ENCODE measurements around the gene C4orf33. TPM values are rescaled to one million over a fixed set of nuclear protein-coding genes. Genes with fewer than 3 reads are reported as not detected.

C4orf33 gene
- total and polyA plus RNA-seq, 8 donors = 4.5 to 27.5 (median 13.3) TPM; not detected in 1

DNA sequence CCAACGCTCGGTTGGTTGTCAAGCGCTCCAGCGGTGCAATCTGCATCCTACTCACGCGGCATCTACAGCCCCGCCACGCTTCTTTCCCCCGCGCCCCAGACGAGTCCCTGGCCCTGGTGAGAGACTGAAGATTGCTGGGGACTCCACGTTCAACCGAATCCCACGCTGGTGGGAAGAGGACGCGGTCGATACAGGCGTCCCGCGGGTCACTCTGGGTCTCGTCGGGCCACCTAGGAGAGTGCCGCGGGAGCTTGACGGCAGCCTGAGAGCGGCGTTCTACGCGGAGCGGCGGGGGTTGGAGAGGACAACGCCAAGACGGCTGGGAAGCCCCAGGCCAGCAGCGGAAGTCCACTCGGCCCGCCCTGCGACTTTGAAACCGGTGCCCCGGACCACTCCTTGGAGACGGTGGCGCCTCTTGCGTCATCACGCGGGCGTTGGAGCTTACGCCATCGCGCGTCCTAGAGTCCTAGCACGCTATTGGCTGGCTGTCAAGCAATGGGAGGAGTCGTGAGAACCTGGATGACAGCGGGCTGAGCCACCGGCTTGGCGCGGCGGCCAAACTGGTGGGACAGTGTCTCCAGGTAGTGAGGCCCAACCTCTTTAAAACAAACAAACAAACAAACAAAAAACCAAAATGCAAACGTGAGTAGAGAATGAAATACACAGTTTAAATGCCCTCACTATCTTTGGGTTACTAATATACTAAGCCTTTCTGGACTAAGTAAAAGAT is 2.6 kb upstream of the C4orf33 start, which contains the start of gene SCLT1:
Gene SCLT1, minus strand, starts transcription at position 349 of the 730 bp plus-strand sequence. CDS start 436 bp downstream, outside the sequence.
- intact Hi-C loops (cut with DNase I; ENCODE audit: low total_unique reads) = no loop called here

DNA sequence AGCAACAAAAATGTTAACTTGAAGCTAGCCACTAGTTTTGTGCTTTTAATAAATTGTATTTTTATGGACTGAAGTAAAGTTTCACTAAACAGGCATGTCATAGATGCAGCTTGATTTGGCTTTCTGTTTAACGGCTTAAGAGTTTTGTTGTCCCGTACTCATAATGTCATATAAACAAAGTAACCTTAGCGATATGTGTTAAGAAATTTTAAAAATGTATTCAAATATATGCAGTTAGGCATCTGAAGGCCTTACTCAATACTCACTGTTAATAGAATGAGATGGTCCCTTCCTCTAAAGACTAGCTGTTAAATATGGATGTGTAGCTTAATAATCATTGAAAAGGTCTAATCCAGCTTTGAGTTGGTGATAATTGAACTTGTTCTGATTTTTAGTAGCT is 1.6 kb upstream of the C4orf33 start:
- H3K4me1 ChIP-seq = peaks cover 14 to 53% (median 30%) of the 10 kb centered on the region in 4 donors
- 68 to 73% (median 73%) methylated on average over 3 of the region's 3 CpGs for WGBS, 5 donors
- no peaks in the 10 kb centered on the region for H3K9me3 ChIP-seq
- TF ChIP-seq POLR2A (IDR thresholded peaks at IDR 0.05) = no peak
- H3K27ac ChIP-seq = peak overlapping the region in 4 of 5 donors; percentile 98 to 99 (median 98)
- intact Hi-C loops (cut with DNase I; ENCODE audit: low total_unique reads) = no loop called here
- no peaks in the 10 kb centered on the region for H3K27me3 ChIP-seq
- H3K4me3 ChIP-seq = peak overlapping the region; percentile 62 to 85 (median 72)
- DNase-seq = no peak
- H3K36me3 ChIP-seq = no peaks in the 10 kb centered on the region

More for the DNA sequence above, 2.6 kb upstream of the C4orf33 start, which contains the start of gene SCLT1:
- Histone ChIP-seq H3K36me3 (no peaks in the 10 kb centered on the region), H3K27me3 (no peaks in the 10 kb centered on the region), H3K9me3 (no peaks in the 10 kb centered on the region), H3K27ac (peak within 1 kb of the TSS; percentile 97 to 99 (median 98)), H3K4me1 (peaks cover 14 to 53% (median 28%) of the 10 kb centered on the region in 4 donors), H3K4me3 (peak within 1 kb of the TSS; percentile 62 to 85 (median 72))
- TF ChIP-seq POLR2A (IDR thresholded peaks at IDR 0.05) (peak in 2 of 4 donors; percentile 38 to 88), POLR2AphosphoS5 (IDR thresholded peaks at IDR 0.05) (peak; percentile 88 to 96 (median 94)), EP300 (IDR thresholded peaks at IDR 0.05) (no peak)
- 0 to 2% (median 0%) methylated on average over 22 to 57 of the region's 57 CpGs for WGBS, 5 donors
- DNase-seq = peak; percentile 99 to 100

DNA sequence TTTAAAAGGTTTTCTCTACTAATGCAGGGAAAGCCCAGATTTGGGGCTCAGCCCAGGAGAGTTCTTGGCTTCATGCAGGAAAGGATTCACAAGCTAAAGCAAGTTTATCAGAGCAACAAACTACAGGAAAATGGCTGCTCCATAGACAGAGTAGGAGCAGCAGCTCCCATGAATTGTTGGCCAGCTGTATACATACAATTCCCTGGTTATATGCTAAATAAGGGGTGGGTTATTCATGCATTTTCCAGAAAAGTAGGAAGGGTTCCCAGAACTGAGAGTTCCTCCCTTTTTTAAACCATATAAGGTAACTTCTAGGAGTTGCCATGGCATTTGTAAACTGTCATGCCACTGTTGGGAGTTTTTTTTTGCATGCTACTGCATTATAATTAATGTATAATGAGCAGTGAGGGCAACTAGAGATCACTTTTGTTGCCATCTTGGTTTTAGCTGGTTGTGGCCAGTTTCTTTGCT is 2.6 kb downstream of the C4orf33 start:
- Histone ChIP-seq H3K4me3 (no peak overlapping the region), H3K27me3 (no peaks in the 10 kb centered on the region), H3K36me3 (peaks cover 0 to 9% (median 7%) of the 10 kb centered on the region in 4 donors), H3K27ac (no peak overlapping the region), H3K9me3 (no peaks in the 10 kb centered on the region), H3K4me1 (peaks cover 0 to 31% (median 15%) of the 10 kb centered on the region in 4 donors)
- intact Hi-C loops (cut with DNase I; ENCODE audit: low total_unique reads) = no loop called here
- TF ChIP-seq POLR2A (IDR thresholded peaks at IDR 0.05) (no peak), POLR2AphosphoS5 (IDR thresholded peaks at IDR 0.05) (no peak), EP300 (IDR thresholded peaks at IDR 0.05) (no peak)
- TF ChIP-seq, protein P1, sequence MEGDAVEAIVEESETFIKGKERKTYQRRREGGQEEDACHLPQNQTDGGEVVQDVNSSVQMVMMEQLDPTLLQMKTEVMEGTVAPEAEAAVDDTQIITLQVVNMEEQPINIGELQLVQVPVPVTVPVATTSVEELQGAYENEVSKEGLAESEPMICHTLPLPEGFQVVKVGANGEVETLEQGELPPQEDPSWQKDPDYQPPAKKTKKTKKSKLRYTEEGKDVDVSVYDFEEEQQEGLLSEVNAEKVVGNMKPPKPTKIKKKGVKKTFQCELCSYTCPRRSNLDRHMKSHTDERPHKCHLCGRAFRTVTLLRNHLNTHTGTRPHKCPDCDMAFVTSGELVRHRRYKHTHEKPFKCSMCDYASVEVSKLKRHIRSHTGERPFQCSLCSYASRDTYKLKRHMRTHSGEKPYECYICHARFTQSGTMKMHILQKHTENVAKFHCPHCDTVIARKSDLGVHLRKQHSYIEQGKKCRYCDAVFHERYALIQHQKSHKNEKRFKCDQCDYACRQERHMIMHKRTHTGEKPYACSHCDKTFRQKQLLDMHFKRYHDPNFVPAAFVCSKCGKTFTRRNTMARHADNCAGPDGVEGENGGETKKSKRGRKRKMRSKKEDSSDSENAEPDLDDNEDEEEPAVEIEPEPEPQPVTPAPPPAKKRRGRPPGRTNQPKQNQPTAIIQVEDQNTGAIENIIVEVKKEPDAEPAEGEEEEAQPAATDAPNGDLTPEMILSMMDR (IDR thresholded peaks at IDR 0.05) = no peak
- peak in 1 of 2 donors; percentile 36 for DNase-seq

DNA sequence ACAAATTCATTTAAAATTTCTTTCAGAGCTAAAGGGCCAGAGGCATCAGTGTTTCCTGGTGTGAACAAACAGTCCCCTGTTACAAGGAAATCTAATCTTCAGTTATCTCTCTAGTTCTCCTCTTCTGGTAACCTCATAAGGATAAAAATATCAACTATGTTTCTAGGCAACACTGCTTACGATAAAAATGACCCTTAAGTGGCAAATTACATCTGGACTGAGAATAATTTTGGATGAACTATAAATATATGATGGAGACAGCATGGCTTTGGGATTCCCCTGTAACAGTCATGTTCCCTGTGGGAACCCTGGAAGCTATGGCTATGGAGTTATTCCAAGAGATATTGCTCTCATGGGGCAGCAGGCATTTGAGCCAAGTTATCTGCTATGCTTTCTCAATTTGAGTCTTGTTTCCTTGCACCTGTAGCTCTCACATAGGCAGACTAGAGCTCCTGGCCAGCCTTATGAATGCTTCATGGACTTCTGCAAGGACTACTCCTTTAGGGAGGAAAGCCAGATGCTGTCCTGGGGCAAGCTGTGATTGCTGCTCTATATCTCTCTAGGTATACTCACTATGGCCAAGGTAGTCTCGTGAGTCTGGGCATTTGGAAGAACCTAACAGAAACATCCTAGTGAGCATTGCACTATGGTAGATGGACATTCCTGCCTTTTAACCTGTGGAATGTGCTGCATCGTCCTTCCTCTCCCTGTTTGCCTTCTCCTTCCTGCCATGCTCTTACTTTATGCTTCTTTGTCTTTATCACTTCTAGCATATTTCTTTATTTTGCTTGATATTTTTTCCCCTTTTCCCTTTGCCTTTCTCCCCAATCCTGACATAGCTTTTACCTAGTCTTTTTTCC is 14.2 kb downstream of the C4orf33 start:
- peak in 1 of 2 donors; percentile 17 for DNase-seq
- peaks cover 0 to 36% (median 27%) of the 10 kb centered on the region in 4 donors for H3K36me3 ChIP-seq
- H3K4me3 ChIP-seq = no peak overlapping the region
- H3K27me3 ChIP-seq = no peaks in the 10 kb centered on the region
- intact Hi-C loops (cut with DNase I; ENCODE audit: low total_unique reads) = no loop called here
- no peak for TF ChIP-seq POLR2A (IDR thresholded peaks at IDR 0.05)
- no peak for TF ChIP-seq POLR2AphosphoS5 (IDR thresholded peaks at IDR 0.05)
- no peak for TF ChIP-seq EP300 (IDR thresholded peaks at IDR 0.05)
- TF ChIP-seq, protein P1 (IDR thresholded peaks at IDR 0.05) = no peak
- no peaks in the 10 kb centered on the region for H3K9me3 ChIP-seq
- no peak overlapping the region for H3K27ac ChIP-seq
- no peaks in the 10 kb centered on the region for H3K4me1 ChIP-seq
- WGBS, 5 donors = 79 to 86% (median 81%) methylated on average over 3 of the region's 3 CpGs

DNA sequence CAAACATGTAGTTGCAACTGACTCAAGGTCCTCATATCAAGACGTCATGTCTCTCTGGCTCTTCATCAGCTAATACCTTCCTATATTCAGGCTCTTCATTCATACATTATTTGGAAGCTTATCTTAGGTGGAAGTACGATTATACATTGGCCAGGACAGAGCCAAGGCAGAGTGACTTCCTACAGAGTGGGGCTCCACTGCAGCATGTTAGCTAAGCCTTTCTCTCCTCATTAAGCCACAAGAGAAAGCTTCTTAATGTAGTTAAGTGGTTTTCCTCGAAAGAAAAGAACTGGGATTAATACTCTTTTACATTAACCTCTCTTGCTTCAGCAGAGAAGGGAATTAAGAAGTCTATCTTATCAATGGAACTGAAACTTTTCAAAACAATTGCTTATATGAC is 15.0 kb downstream of the C4orf33 start:
- no peak for DNase-seq
- TF ChIP-seq, protein P1 (IDR thresholded peaks at IDR 0.05) = no peak
- TF ChIP-seq POLR2AphosphoS5 (IDR thresholded peaks at IDR 0.05) (no peak), EP300 (IDR thresholded peaks at IDR 0.05) (no peak), POLR2A (IDR thresholded peaks at IDR 0.05) (no peak)
- Histone ChIP-seq H3K4me3 (no peak overlapping the region), H3K4me1 (no peaks in the 10 kb centered on the region), H3K27me3 (no peaks in the 10 kb centered on the region), H3K27ac (no peak overlapping the region), H3K9me3 (no peaks in the 10 kb centered on the region), H3K36me3 (peaks cover 0 to 39% (median 26%) of the 10 kb centered on the region in 4 donors)
- 82 to 89% (median 84%) methylated on average over 3 of the region's 3 CpGs for WGBS, 5 donors
- intact Hi-C loops (cut with DNase I; ENCODE audit: low total_unique reads) = no loop called here
